ENCODE measurements around the gene RNF151.

- TF ChIP-seq CTCF (IDR thresholded peaks at IDR 0.05), result no peak
- TF ChIP-seq POLR2A (IDR thresholded peaks at IDR 0.05), result no peak
Measured at GRCh38 chr16:1998852-1999801, 32.5 kb downstream of the RNF151 start.

Measured in heart left ventricle (tissue), 13 donors.